Measurements from ENCODE around the gene UGT2B7. TPM values are rescaled to one million over a fixed set of nuclear protein-coding genes. Genes with fewer than 3 reads are reported as not detected.

Gene UGT2B7
- total RNA-seq, 1 donor from 2014 or later = not detected

- H3K4me3 Mint-ChIP-seq (ENCODE audit: unreplicated experiment) = no peak overlapping the region
- no peaks in the 10 kb centered on the region for H3K4me1 Mint-ChIP-seq (ENCODE audit: low read depth, unreplicated experiment)
- no peaks in the 10 kb centered on the region for H3K9me3 Mint-ChIP-seq (ENCODE audit: unreplicated experiment)
- DNase-seq = no peak
- no peaks in the 10 kb centered on the region for H3K36me3 Mint-ChIP-seq (ENCODE audit: unreplicated experiment)
- H3K27ac Mint-ChIP-seq (ENCODE audit: unreplicated experiment) = no peak overlapping the region
- no peaks in the 10 kb centered on the region for H3K27me3 Mint-ChIP-seq (ENCODE audit: unreplicated experiment)
- TF ChIP-seq CTCF (IDR thresholded peaks at IDR 0.05; ENCODE audit: partially characterized antibody, unreplicated experiment) = no peak
Observed at GRCh38 chr4:69058410-69059059, 37.7 kb upstream of the UGT2B7 start.

GRCh38 chr4:69060651-69061308 is 35.5 kb upstream of the UGT2B7 start:
- no peak for DNase-seq
- Mint-ChIP-seq H3K4me3 (ENCODE audit: unreplicated experiment) (no peak overlapping the region), H3K9me3 (ENCODE audit: unreplicated experiment) (no peaks in the 10 kb centered on the region), H3K27ac (ENCODE audit: unreplicated experiment) (no peak overlapping the region), H3K27me3 (ENCODE audit: unreplicated experiment) (no peaks in the 10 kb centered on the region), H3K36me3 (ENCODE audit: unreplicated experiment) (no peaks in the 10 kb centered on the region), H3K4me1 (ENCODE audit: low read depth, unreplicated experiment) (no peaks in the 10 kb centered on the region)
- no peak for TF ChIP-seq CTCF (IDR thresholded peaks at IDR 0.05; ENCODE audit: partially characterized antibody, unreplicated experiment)

GRCh38 chr4:69064391-69064790 is 31.9 kb upstream of the UGT2B7 start:
- Mint-ChIP-seq H3K9me3 (ENCODE audit: unreplicated experiment) (no peaks in the 10 kb centered on the region), H3K36me3 (ENCODE audit: unreplicated experiment) (no peaks in the 10 kb centered on the region), H3K4me3 (ENCODE audit: unreplicated experiment) (no peak overlapping the region), H3K4me1 (ENCODE audit: low read depth, unreplicated experiment) (no peaks in the 10 kb centered on the region), H3K27ac (ENCODE audit: unreplicated experiment) (no peak overlapping the region), H3K27me3 (ENCODE audit: unreplicated experiment) (no peaks in the 10 kb centered on the region)
- no peak for TF ChIP-seq CTCF (IDR thresholded peaks at IDR 0.05; ENCODE audit: partially characterized antibody, unreplicated experiment)
- DNase-seq = no peak

- Mint-ChIP-seq H3K27ac (ENCODE audit: unreplicated experiment) (no peak overlapping the region), H3K9me3 (ENCODE audit: unreplicated experiment) (no peaks in the 10 kb centered on the region), H3K36me3 (ENCODE audit: unreplicated experiment) (no peaks in the 10 kb centered on the region), H3K27me3 (ENCODE audit: unreplicated experiment) (no peaks in the 10 kb centered on the region), H3K4me1 (ENCODE audit: low read depth, unreplicated experiment) (no peaks in the 10 kb centered on the region), H3K4me3 (ENCODE audit: unreplicated experiment) (no peak overlapping the region)
- no peak for DNase-seq
- no peak for TF ChIP-seq CTCF (IDR thresholded peaks at IDR 0.05; ENCODE audit: partially characterized antibody, unreplicated experiment)
Observed at GRCh38 chr4:69066945-69067344, 29.3 kb upstream of the UGT2B7 start.

- Mint-ChIP-seq H3K36me3 (ENCODE audit: unreplicated experiment) (no peaks in the 10 kb centered on the region), H3K4me3 (ENCODE audit: unreplicated experiment) (no peak overlapping the region), H3K27me3 (ENCODE audit: unreplicated experiment) (no peaks in the 10 kb centered on the region), H3K4me1 (ENCODE audit: low read depth, unreplicated experiment) (no peaks in the 10 kb centered on the region), H3K27ac (ENCODE audit: unreplicated experiment) (no peak overlapping the region), H3K9me3 (ENCODE audit: unreplicated experiment) (no peaks in the 10 kb centered on the region)
- no peak for TF ChIP-seq CTCF (IDR thresholded peaks at IDR 0.05; ENCODE audit: partially characterized antibody, unreplicated experiment)
- no peak for DNase-seq
Observed at GRCh38 chr4:69069085-69069484, 27.2 kb upstream of the UGT2B7 start.
